ENCODE results near the gene LRRN3.

The LRRN3 gene

GRCh38 chr7:111082351-111082750 is 8.6 kb upstream of the LRRN3 start:
- DNase-seq (ENCODE audit: low read depth in 1 of 2, low spot score in 1 of 2): no peak
- Histone ChIP-seq H3K4me3 (replicated peaks; ENCODE audit: insufficient read depth, low read length) (no peak overlapping the region), H3K27me3 (ENCODE audit: insufficient read depth, poor library complexity, severe bottlenecking) (no peaks in the 10 kb centered on the region), H3K27ac (replicated peaks) (no peak overlapping the region)
- TF ChIP-seq REST (IDR thresholded peaks at IDR 0.05; ENCODE audit: insufficient replicate concordance, low read depth): no peak
- no peak for TF ChIP-seq SPI1 (IDR thresholded peaks at IDR 0.05; ENCODE audit: borderline replicate concordance, low read depth)
- no peak for TF ChIP-seq POLR2AphosphoS5 (IDR thresholded peaks at IDR 0.05; ENCODE audit: low read depth)
- TF ChIP-seq, protein P1, sequence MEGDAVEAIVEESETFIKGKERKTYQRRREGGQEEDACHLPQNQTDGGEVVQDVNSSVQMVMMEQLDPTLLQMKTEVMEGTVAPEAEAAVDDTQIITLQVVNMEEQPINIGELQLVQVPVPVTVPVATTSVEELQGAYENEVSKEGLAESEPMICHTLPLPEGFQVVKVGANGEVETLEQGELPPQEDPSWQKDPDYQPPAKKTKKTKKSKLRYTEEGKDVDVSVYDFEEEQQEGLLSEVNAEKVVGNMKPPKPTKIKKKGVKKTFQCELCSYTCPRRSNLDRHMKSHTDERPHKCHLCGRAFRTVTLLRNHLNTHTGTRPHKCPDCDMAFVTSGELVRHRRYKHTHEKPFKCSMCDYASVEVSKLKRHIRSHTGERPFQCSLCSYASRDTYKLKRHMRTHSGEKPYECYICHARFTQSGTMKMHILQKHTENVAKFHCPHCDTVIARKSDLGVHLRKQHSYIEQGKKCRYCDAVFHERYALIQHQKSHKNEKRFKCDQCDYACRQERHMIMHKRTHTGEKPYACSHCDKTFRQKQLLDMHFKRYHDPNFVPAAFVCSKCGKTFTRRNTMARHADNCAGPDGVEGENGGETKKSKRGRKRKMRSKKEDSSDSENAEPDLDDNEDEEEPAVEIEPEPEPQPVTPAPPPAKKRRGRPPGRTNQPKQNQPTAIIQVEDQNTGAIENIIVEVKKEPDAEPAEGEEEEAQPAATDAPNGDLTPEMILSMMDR (IDR thresholded peaks at IDR 0.05; ENCODE audit: insufficient read depth, low read length): no peak
- TF ChIP-seq GABPA (IDR thresholded peaks at IDR 0.05; ENCODE audit: low read depth): no peak

GRCh38 chr7:111083413-111083812 is 7.5 kb upstream of the LRRN3 start:
- TF ChIP-seq, protein P1 (IDR thresholded peaks at IDR 0.05; ENCODE audit: insufficient read depth, low read length): no peak
- TF ChIP-seq SPI1 (IDR thresholded peaks at IDR 0.05; ENCODE audit: borderline replicate concordance, low read depth): peak; percentile 26; the same call in 1 of the 2 replicates
- Histone ChIP-seq H3K4me3 (replicated peaks; ENCODE audit: insufficient read depth, low read length) (no peak overlapping the region), H3K27me3 (ENCODE audit: insufficient read depth, poor library complexity, severe bottlenecking) (no peaks in the 10 kb centered on the region), H3K27ac (replicated peaks) (peak overlapping the region; percentile 62)
- DNase-seq (ENCODE audit: low read depth in 1 of 2, low spot score in 1 of 2): peak in 1 of 2 experiments; percentile 79

- no peak overlapping the region for H3K27ac ChIP-seq (replicated peaks)
Observed at GRCh38 chr7:111085356-111085755, 5.6 kb upstream of the LRRN3 start.

More at GRCh38 chr7:111085356-111085755, 5.6 kb upstream of the LRRN3 start:
- H3K27me3 ChIP-seq (ENCODE audit: insufficient read depth, poor library complexity, severe bottlenecking): no peaks in the 10 kb centered on the region
- TF ChIP-seq REST (IDR thresholded peaks at IDR 0.05; ENCODE audit: insufficient replicate concordance, low read depth): no peak
- TF ChIP-seq, protein P1 (IDR thresholded peaks at IDR 0.05; ENCODE audit: insufficient read depth, low read length): no peak
- TF ChIP-seq SPI1 (IDR thresholded peaks at IDR 0.05; ENCODE audit: borderline replicate concordance, low read depth): no peak
- no peak for DNase-seq (ENCODE audit: low read depth in 1 of 2, low spot score in 1 of 2)
- no peak overlapping the region for H3K4me3 ChIP-seq (replicated peaks; ENCODE audit: insufficient read depth, low read length)

Data from HL-60 (cell line).